Thyroid gland (tissue), 4 donors: ENCODE measurements around the gene PDZRN3. TPM values are rescaled to one million over a fixed set of nuclear protein-coding genes. Genes with fewer than 3 reads are reported as not detected.

ENCODE experiments used
- DNase-seq, 2 donors: peaks; one replicate each; pipeline ENCODE4 v3.0.0-alpha.2; 2019
- H3K27ac ChIP-seq, 3 donors: fragments of 200-600 bp; sonication (generic); 1 replicate in 2 of 3; 2 replicates in 1 of 3; pipeline ENCODE4 v1.5.1; 2016 to 2019; ENCODE audit warnings: mild to moderate bottlenecking in 1 of 3, moderate library complexity in 1 of 3
- H3K27me3 ChIP-seq: fragments of 200-600 bp; sonication (generic); one replicate; pipeline ENCODE4 v1.5.1; 2019
- H3K36me3 ChIP-seq, 2 donors: fragments of 200-600 bp; sonication (generic); one replicate each; pipeline ENCODE4 v1.5.1; 2016 to 2019
- H3K4me1 ChIP-seq, 2 donors: fragments of 200-600 bp; sonication (generic); one replicate each; pipeline ENCODE4 v1.5.1; 2017 to 2019
- H3K4me3 ChIP-seq, 3 donors: fragments of 200-600 bp; sonication (generic); replicated peaks in 1 of 3; 1 replicate in 2 of 3; 2 replicates in 1 of 3; pipeline ENCODE4 v1.5.1; 2016; ENCODE audit warnings: mild to moderate bottlenecking in 1 of 3
- H3K9me3 ChIP-seq: fragments of 200-600 bp; sonication (generic); one replicate; pipeline ENCODE4 v1.5.1; 2017
- CTCF ChIP-seq, 6 experiments: fragments of 200-600 bp in 3 of 6; fragments of 450-650 bp in 3 of 6; sonication (generic) in 3 of 6; IDR thresholded peaks; one replicate each; pipeline ENCODE4 v1.5.1; 2016 to 2019; ENCODE audit warnings: antibody characterized with exemption in 6 of 6, mild to moderate bottlenecking in 2 of 6, inconsistent platforms in 1 of 6, moderate library complexity in 1 of 6
- POLR2A ChIP-seq, 2 donors: fragments of 450-650 bp; IDR thresholded peaks; one replicate each; pipeline ENCODE4 v1.6.1; 2017; ENCODE audit warnings: antibody characterized with exemption in 2 of 2, mild to moderate bottlenecking in 2 of 2, moderate library complexity in 1 of 2
- WGBS, 2 donors: methylation state at CpG; one replicate each; pipeline ENCODE4 v1.1.5; 2017; 5-methylcytosine and 5-hydroxymethylcytosine counted together
- intact Hi-C: fragments of 100-400 bp; cut with DNase I; formaldehyde crosslinking; loops from one replicate; pipeline ENCODE4 v1.15.1; 2023
- total RNA-seq, 4 donors: library from RNA; depleted of rRNA; stranded (reverse); fragments of >200 nt; gene quantifications; one replicate each; pipeline ENCODE4 v1.2.3, GENCODE V29; 2016

The PDZRN3 gene
- total RNA-seq, 4 donors from 2014 or later: 4.4 to 8.3 (median 6.0) TPM

DNA sequence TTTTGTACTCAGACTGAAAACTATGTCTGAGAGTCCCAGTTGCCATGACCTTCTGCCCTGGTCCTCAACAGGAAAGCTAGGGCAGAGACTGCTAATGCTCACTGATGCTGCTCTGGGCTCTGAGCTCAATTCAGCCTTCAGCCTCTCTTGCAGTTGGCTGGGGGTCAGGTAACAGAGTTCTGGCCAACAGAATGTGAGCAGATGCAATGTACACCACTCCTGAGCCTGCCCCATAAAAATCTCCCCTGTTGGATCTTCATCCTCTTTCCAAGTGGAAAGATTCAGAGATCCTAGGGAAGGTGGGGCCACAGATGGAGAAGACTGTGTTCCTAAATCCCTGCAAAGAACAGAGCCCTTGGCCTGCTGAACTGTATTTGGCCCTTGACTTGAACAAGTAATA, 87.8 kb downstream of the PDZRN3 start:
- intact Hi-C loops: no loop called here
- no peaks in the 10 kb centered on the region for H3K9me3 ChIP-seq
- no peaks in the 10 kb centered on the region for H3K4me1 ChIP-seq
- no peaks in the 10 kb centered on the region for H3K27me3 ChIP-seq
- TF ChIP-seq POLR2A (IDR thresholded peaks at IDR 0.05) (no peak), CTCF (IDR thresholded peaks at IDR 0.05) (no peak)
- H3K36me3 ChIP-seq: no peaks in the 10 kb centered on the region
- no peak overlapping the region for H3K4me3 ChIP-seq
- DNase-seq: no peak
- H3K27ac ChIP-seq: no peak overlapping the region

DNA sequence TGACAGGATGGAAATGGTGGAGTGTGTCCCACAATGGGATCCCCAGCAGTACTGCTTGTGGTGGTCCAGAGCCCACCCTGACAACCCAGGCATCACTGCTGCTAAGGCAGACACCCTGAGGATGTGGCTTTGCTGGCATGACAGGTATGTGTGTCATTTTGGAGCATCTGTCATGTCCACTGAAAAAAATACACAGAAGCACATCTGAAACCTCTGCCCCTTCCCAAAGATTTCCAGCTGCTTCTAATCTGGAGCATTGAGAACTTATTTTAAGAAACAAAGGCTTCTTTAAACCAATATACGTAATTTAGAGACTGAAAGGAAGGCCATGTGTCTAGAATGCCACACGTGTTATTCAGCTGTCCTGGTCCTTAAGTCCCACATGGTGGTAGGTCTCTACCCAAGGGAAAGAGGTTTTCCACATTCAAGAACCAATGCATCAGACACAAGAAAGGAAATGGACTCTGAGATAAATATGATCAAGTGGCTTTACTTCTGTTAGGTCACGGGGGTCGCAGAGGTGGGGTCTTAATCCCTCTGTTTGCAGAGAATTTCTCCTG, 88.3 kb downstream of the PDZRN3 start:
- Histone ChIP-seq H3K36me3 (no peaks in the 10 kb centered on the region), H3K4me1 (no peaks in the 10 kb centered on the region), H3K4me3 (no peak overlapping the region), H3K9me3 (no peaks in the 10 kb centered on the region), H3K27me3 (no peaks in the 10 kb centered on the region), H3K27ac (no peak overlapping the region)
- intact Hi-C loops: no loop called here
- 82 to 89% methylated on average over 4 of the region's 4 CpGs for WGBS, 2 donors
- no peak for TF ChIP-seq CTCF (IDR thresholded peaks at IDR 0.05)
- no peak for TF ChIP-seq POLR2A (IDR thresholded peaks at IDR 0.05)
- DNase-seq: no peak

DNA sequence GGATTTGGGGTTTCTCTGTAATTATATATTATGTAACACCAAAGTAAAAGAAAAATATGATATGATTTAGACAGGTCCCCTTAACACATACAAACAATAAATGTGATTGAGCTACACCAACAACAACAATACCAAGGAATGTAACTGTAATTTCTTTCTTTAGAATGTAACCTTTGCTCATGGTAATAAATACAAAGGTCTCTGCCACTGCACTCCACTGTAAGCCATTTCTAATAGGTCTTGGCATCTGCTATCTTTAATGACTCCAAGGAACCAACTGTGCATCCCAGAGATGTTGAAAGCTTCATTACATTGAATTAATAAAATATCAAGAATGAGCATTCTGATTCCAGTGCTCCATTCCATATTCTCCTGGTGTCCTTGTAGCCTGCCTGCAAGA, 88.8 kb downstream of the PDZRN3 start:
- TF ChIP-seq CTCF (IDR thresholded peaks at IDR 0.05): no peak
- TF ChIP-seq POLR2A (IDR thresholded peaks at IDR 0.05): no peak
- Histone ChIP-seq H3K9me3 (no peaks in the 10 kb centered on the region), H3K27me3 (no peaks in the 10 kb centered on the region), H3K36me3 (no peaks in the 10 kb centered on the region), H3K4me3 (no peak overlapping the region), H3K27ac (no peak overlapping the region), H3K4me1 (no peaks in the 10 kb centered on the region)
- DNase-seq: no peak
- intact Hi-C loops: no loop called here

DNA sequence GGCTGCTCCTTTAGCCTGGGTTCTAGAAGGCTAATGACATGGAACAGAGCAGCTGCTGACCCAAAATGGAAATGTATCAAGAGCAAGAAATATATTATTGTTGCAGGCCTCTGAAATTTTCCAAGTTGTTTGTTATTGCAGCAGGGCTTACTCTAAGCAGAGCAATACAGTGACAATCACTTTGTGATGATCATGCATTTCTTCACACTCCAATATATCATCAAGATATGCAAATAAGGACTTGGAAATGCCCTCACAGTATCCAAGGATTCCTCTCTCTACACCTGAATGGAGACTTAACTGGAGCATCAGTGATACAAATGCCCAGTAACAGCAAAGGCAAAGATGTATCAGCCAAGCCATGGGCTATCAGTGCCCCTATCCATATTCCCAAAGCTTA, 89.6 kb downstream of the PDZRN3 start:
- Histone ChIP-seq H3K9me3 (no peaks in the 10 kb centered on the region), H3K4me3 (no peak overlapping the region), H3K27ac (no peak overlapping the region), H3K27me3 (no peaks in the 10 kb centered on the region), H3K4me1 (no peaks in the 10 kb centered on the region), H3K36me3 (no peaks in the 10 kb centered on the region)
- DNase-seq: no peak
- intact Hi-C loops: no loop called here
- TF ChIP-seq POLR2A (IDR thresholded peaks at IDR 0.05) (no peak), CTCF (IDR thresholded peaks at IDR 0.05) (no peak)

DNA sequence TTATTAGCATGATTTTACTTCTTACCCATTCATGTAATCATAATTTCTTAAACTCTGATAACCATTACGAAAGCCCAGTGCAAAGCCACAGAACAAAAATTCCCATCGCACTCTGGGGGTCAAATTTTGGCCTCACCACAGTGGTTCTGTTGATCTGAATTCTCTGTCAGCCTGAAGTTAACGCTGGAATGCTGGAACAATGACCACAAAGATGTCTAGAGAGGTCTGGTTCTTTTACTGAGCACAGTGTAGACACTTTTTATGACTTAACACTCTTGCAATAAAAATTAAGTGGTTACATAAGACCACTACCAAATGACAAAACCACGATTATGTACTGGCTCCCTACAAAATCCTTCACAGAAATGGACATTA, 94.7 kb downstream of the PDZRN3 start:
- intact Hi-C loops: no loop called here
- H3K4me3 ChIP-seq: no peak overlapping the region
- no peak for TF ChIP-seq POLR2A (IDR thresholded peaks at IDR 0.05)
- TF ChIP-seq CTCF (IDR thresholded peaks at IDR 0.05): no peak
- H3K36me3 ChIP-seq: no peaks in the 10 kb centered on the region
- no peak overlapping the region for H3K27ac ChIP-seq
- DNase-seq: no peak
- 76 to 79% methylated on average over 4 of the region's 4 CpGs for WGBS, 2 donors
- H3K27me3 ChIP-seq: no peaks in the 10 kb centered on the region
- H3K9me3 ChIP-seq: no peaks in the 10 kb centered on the region
- H3K4me1 ChIP-seq: no peaks in the 10 kb centered on the region
